ENCODE data around the gene IL16.

Gene IL16

GRCh38 chr15:81338170-81339007 is 141.7 kb downstream of the IL16 start:
- Histone ChIP-seq H3K36me3 (ENCODE audit: control insufficient read depth, insufficient read depth, low read length) (no peaks in the 10 kb centered on the region), H3K27me3 (ENCODE audit: control insufficient read depth, insufficient read depth, low read length) (no peaks in the 10 kb centered on the region), H3K9ac (no peak overlapping the region), H3K4me1 (peaks cover 12% of the 10 kb centered on the region), H3K79me2 (no peaks in the 10 kb centered on the region), H3K4me2 (ENCODE audit: low read length) (no peak overlapping the region), H3K27ac (peak overlapping the region; percentile 62), H3K9me3 (ENCODE audit: control insufficient read depth, low read length) (no peaks in the 10 kb centered on the region), H3K4me3 (ENCODE audit: low read depth, low read length) (no peak overlapping the region), H2AFZ (no peak overlapping the region)
- no peak for TF ChIP-seq CTCF (IDR thresholded peaks at IDR 0.05)

GRCh38 chr15:81339321-81339720 is 142.6 kb downstream of the IL16 start:
- Histone ChIP-seq H2AFZ (no peak overlapping the region), H3K9me3 (ENCODE audit: control insufficient read depth, low read length) (no peaks in the 10 kb centered on the region), H3K36me3 (ENCODE audit: control insufficient read depth, insufficient read depth, low read length) (no peaks in the 10 kb centered on the region), H3K27ac (no peak overlapping the region), H3K4me1 (peaks cover 12% of the 10 kb centered on the region), H3K27me3 (ENCODE audit: control insufficient read depth, insufficient read depth, low read length) (no peaks in the 10 kb centered on the region), H3K4me2 (ENCODE audit: low read length) (no peak overlapping the region), H3K4me3 (ENCODE audit: low read depth, low read length) (no peak overlapping the region), H3K79me2 (no peaks in the 10 kb centered on the region), H3K9ac (no peak overlapping the region)
- no peak for TF ChIP-seq CTCF (IDR thresholded peaks at IDR 0.05)

- Histone ChIP-seq H3K27ac (no peak overlapping the region), H3K79me2 (no peaks in the 10 kb centered on the region), H3K9ac (no peak overlapping the region), H3K27me3 (ENCODE audit: control insufficient read depth, insufficient read depth, low read length) (no peaks in the 10 kb centered on the region), H3K36me3 (ENCODE audit: control insufficient read depth, insufficient read depth, low read length) (no peaks in the 10 kb centered on the region), H3K4me2 (ENCODE audit: low read length) (no peak overlapping the region), H3K9me3 (ENCODE audit: control insufficient read depth, low read length) (no peaks in the 10 kb centered on the region), H2AFZ (no peak overlapping the region), H3K4me1 (peaks cover 12% of the 10 kb centered on the region), H3K4me3 (ENCODE audit: low read depth, low read length) (no peak overlapping the region)
- TF ChIP-seq CTCF (IDR thresholded peaks at IDR 0.05) = no peak
Measured at GRCh38 chr15:81339851-81340250, 143.2 kb downstream of the IL16 start.

GRCh38 chr15:81341351-81341750 is 144.7 kb downstream of the IL16 start:
- Histone ChIP-seq H3K4me3 (ENCODE audit: low read depth, low read length) (no peak overlapping the region), H3K79me2 (no peaks in the 10 kb centered on the region), H2AFZ (no peak overlapping the region), H3K27me3 (ENCODE audit: control insufficient read depth, insufficient read depth, low read length) (no peaks in the 10 kb centered on the region), H3K27ac (no peak overlapping the region), H3K4me1 (peaks cover 12% of the 10 kb centered on the region), H3K36me3 (ENCODE audit: control insufficient read depth, insufficient read depth, low read length) (no peaks in the 10 kb centered on the region), H3K9ac (no peak overlapping the region), H3K4me2 (ENCODE audit: low read length) (no peak overlapping the region), H3K9me3 (ENCODE audit: control insufficient read depth, low read length) (no peaks in the 10 kb centered on the region)
- no peak for TF ChIP-seq CTCF (IDR thresholded peaks at IDR 0.05)

- Histone ChIP-seq H3K36me3 (ENCODE audit: control insufficient read depth, insufficient read depth, low read length) (no peaks in the 10 kb centered on the region), H3K4me1 (peaks cover 4% of the 10 kb centered on the region), H2AFZ (no peak overlapping the region), H3K79me2 (no peaks in the 10 kb centered on the region), H3K27ac (no peak overlapping the region), H3K9ac (no peak overlapping the region), H3K4me2 (ENCODE audit: low read length) (no peak overlapping the region), H3K27me3 (ENCODE audit: control insufficient read depth, insufficient read depth, low read length) (no peaks in the 10 kb centered on the region), H3K9me3 (ENCODE audit: control insufficient read depth, low read length) (no peaks in the 10 kb centered on the region), H3K4me3 (ENCODE audit: low read depth, low read length) (no peak overlapping the region)
- no peak for TF ChIP-seq CTCF (IDR thresholded peaks at IDR 0.05)
Measured at GRCh38 chr15:81343371-81343770, 146.7 kb downstream of the IL16 start.
